ENCODE measurements around the gene DYRK2.
A peak's percentile ranks its signal among the peaks of the same experiment; 100 is the strongest.

DYRK2 gene

GRCh38 chr12:67630373-67631088 is 18.0 kb upstream of the DYRK2 start:
- H4K20me1 ChIP-seq (ENCODE audit: insufficient read depth, low read length) = no peaks in the 10 kb centered on the region
- H3K27ac ChIP-seq (ENCODE audit: low read length) = 0 out of 2 replicates have a peak overlapping the region, but pooled peaks have one; percentile 2
- H3K4me3 ChIP-seq (ENCODE audit: low read length) = peak overlapping the region; percentile 1; the same call in 1 of the 2 replicates
- H3K36me3 ChIP-seq (replicated peaks; ENCODE audit: insufficient read depth, low read length) = no peaks in the 10 kb centered on the region
- H2AFZ ChIP-seq (ENCODE audit: low read length) = peak overlapping the region; percentile 26
- no peaks in the 10 kb centered on the region for H3K79me2 ChIP-seq (ENCODE audit: low read length)
- peaks cover 16% of the 10 kb centered on the region for H3K4me1 ChIP-seq (ENCODE audit: low read length)
- H3K9me3 ChIP-seq (replicated peaks; ENCODE audit: insufficient read depth, low read length) = no peaks in the 10 kb centered on the region
- H3K9ac ChIP-seq (ENCODE audit: low read length) = no peak overlapping the region
- no peaks in the 10 kb centered on the region for H3K27me3 ChIP-seq (replicated peaks; ENCODE audit: insufficient read depth, low read length)
- peak; percentile 87 for DNase-seq
- H3K4me2 ChIP-seq (ENCODE audit: low read depth, low read length) = peak overlapping the region; percentile 42
- H3F3A ChIP-seq (ENCODE audit: insufficient read depth, low read length) = no peaks in the 10 kb centered on the region
- TF ChIP-seq EZH2phosphoT487 (IDR thresholded peaks at IDR 0.05; ENCODE audit: low read length) (no peak), CTCF (IDR thresholded peaks at IDR 0.05; ENCODE audit: low read length) (peak; percentile 30)
- no peaks in the 10 kb centered on the region for H3K9me2 ChIP-seq (replicated peaks; ENCODE audit: insufficient read depth, low read length)

GRCh38 chr12:67632005-67632404 is 16.5 kb upstream of the DYRK2 start:
- Histone ChIP-seq H3K79me2 (ENCODE audit: low read length) (no peaks in the 10 kb centered on the region), H3K4me2 (ENCODE audit: low read depth, low read length) (no peak overlapping the region), H3K4me1 (ENCODE audit: low read length) (peaks cover 16% of the 10 kb centered on the region), H2AFZ (ENCODE audit: low read length) (no peak overlapping the region), H4K20me1 (ENCODE audit: insufficient read depth, low read length) (no peaks in the 10 kb centered on the region), H3K9me3 (replicated peaks; ENCODE audit: insufficient read depth, low read length) (no peaks in the 10 kb centered on the region), H3K36me3 (replicated peaks; ENCODE audit: insufficient read depth, low read length) (no peaks in the 10 kb centered on the region), H3K9ac (ENCODE audit: low read length) (no peak overlapping the region), H3K27ac (ENCODE audit: low read length) (no peak overlapping the region), H3K27me3 (replicated peaks; ENCODE audit: insufficient read depth, low read length) (no peaks in the 10 kb centered on the region), H3F3A (ENCODE audit: insufficient read depth, low read length) (no peaks in the 10 kb centered on the region), H3K4me3 (ENCODE audit: low read length) (no peak overlapping the region), H3K9me2 (replicated peaks; ENCODE audit: insufficient read depth, low read length) (no peaks in the 10 kb centered on the region)
- no peak for DNase-seq
- TF ChIP-seq CTCF (IDR thresholded peaks at IDR 0.05; ENCODE audit: low read length) = no peak
- no peak for TF ChIP-seq EZH2phosphoT487 (IDR thresholded peaks at IDR 0.05; ENCODE audit: low read length)
- TF ChIP-seq EZH2 (optimal IDR thresholded peaks at IDR 0.05; ENCODE audit: low read depth, low read length) = no peak

GRCh38 chr12:67633024-67633610 is 15.4 kb upstream of the DYRK2 start:
- no peaks in the 10 kb centered on the region for H3K27me3 ChIP-seq (replicated peaks; ENCODE audit: insufficient read depth, low read length)
- peaks cover 16% of the 10 kb centered on the region for H3K4me1 ChIP-seq (ENCODE audit: low read length)
- H3K36me3 ChIP-seq (replicated peaks; ENCODE audit: insufficient read depth, low read length) = no peaks in the 10 kb centered on the region
- H3K79me2 ChIP-seq (ENCODE audit: low read length) = no peaks in the 10 kb centered on the region
- H4K20me1 ChIP-seq (ENCODE audit: insufficient read depth, low read length) = no peaks in the 10 kb centered on the region
- no peaks in the 10 kb centered on the region for H3K9me2 ChIP-seq (replicated peaks; ENCODE audit: insufficient read depth, low read length)
- DNase-seq = no peak
- no peak overlapping the region for H3K27ac ChIP-seq (ENCODE audit: low read length)
- no peak overlapping the region for H2AFZ ChIP-seq (ENCODE audit: low read length)
- no peaks in the 10 kb centered on the region for H3F3A ChIP-seq (ENCODE audit: insufficient read depth, low read length)
- H3K9ac ChIP-seq (ENCODE audit: low read length) = no peak overlapping the region
- no peaks in the 10 kb centered on the region for H3K9me3 ChIP-seq (replicated peaks; ENCODE audit: insufficient read depth, low read length)
- H3K4me3 ChIP-seq (ENCODE audit: low read length) = no peak overlapping the region
- no peak overlapping the region for H3K4me2 ChIP-seq (ENCODE audit: low read depth, low read length)
- TF ChIP-seq CTCF (IDR thresholded peaks at IDR 0.05; ENCODE audit: low read length) (no peak), EZH2phosphoT487 (IDR thresholded peaks at IDR 0.05; ENCODE audit: low read length) (no peak), EZH2 (optimal IDR thresholded peaks at IDR 0.05; ENCODE audit: low read depth, low read length) (no peak)
